Measurements from ENCODE around the gene RPL38. TPM values are rescaled to one million over a fixed set of nuclear protein-coding genes. Genes with fewer than 3 reads are reported as not detected.

Gene RPL38
- total and polyA plus RNA-seq, 4 donors = 1,051 to 1,608 (median 1,150) TPM

- no peak overlapping the region for H3K27ac ChIP-seq (ENCODE audit: low read depth, low read length)
- peaks cover 26% of the 10 kb centered on the region for H3K36me3 ChIP-seq (ENCODE audit: control insufficient read depth, insufficient read depth, low read length)
- peak overlapping the region; percentile 93 for H3K4me3 ChIP-seq (ENCODE audit: low read depth, low read length)
- H3K4me1 ChIP-seq (ENCODE audit: control insufficient read depth, insufficient read depth, low read length) = peaks cover 64% of the 10 kb centered on the region
- no peak for DNase-seq (ENCODE audit: low read depth in 4 of 6, low spot score in 6 of 6)
- WGBS (ENCODE audit: insufficient coverage) = 20% methylated on average over 14 of the region's 15 CpGs
- peaks cover 2% of the 10 kb centered on the region for H3K27me3 ChIP-seq (ENCODE audit: control insufficient read depth, insufficient read depth, low read length)
- H3K9me3 ChIP-seq (ENCODE audit: control insufficient read depth, insufficient read depth, low read length) = no peaks in the 10 kb centered on the region
Measured at GRCh38 chr17:74202938-74203337, 540 bp upstream of the RPL38 start.

GRCh38 chr17:74204474-74204873 lies 996 bp downstream of the RPL38 start:
- H3K27ac ChIP-seq (ENCODE audit: low read depth, low read length) = peak overlapping the region; percentile 86
- H3K36me3 ChIP-seq (ENCODE audit: control insufficient read depth, insufficient read depth, low read length) = peaks cover 36% of the 10 kb centered on the region
- peak overlapping the region; percentile 93 for H3K4me3 ChIP-seq (ENCODE audit: low read depth, low read length)
- no peaks in the 10 kb centered on the region for H3K9me3 ChIP-seq (ENCODE audit: control insufficient read depth, insufficient read depth, low read length)
- no peak for DNase-seq (ENCODE audit: low read depth in 4 of 6, low spot score in 6 of 6)
- H3K4me1 ChIP-seq (ENCODE audit: control insufficient read depth, insufficient read depth, low read length) = peaks cover 59% of the 10 kb centered on the region
- H3K27me3 ChIP-seq (ENCODE audit: control insufficient read depth, insufficient read depth, low read length) = peaks cover 2% of the 10 kb centered on the region
- 94% methylated on average over 4 of the region's 14 CpGs for WGBS (ENCODE audit: insufficient coverage)

- H3K36me3 ChIP-seq (ENCODE audit: control insufficient read depth, insufficient read depth, low read length) = peaks cover 42% of the 10 kb centered on the region
- no peaks in the 10 kb centered on the region for H3K9me3 ChIP-seq (ENCODE audit: control insufficient read depth, insufficient read depth, low read length)
- 91% methylated on average over 3 of the region's 3 CpGs for WGBS (ENCODE audit: insufficient coverage)
- peaks cover 57% of the 10 kb centered on the region for H3K4me1 ChIP-seq (ENCODE audit: control insufficient read depth, insufficient read depth, low read length)
- H3K4me3 ChIP-seq (ENCODE audit: low read depth, low read length) = no peak overlapping the region
- H3K27me3 ChIP-seq (ENCODE audit: control insufficient read depth, insufficient read depth, low read length) = peaks cover 2% of the 10 kb centered on the region
- no peak overlapping the region for H3K27ac ChIP-seq (ENCODE audit: low read depth, low read length)
- DNase-seq (ENCODE audit: low read depth in 4 of 6, low spot score in 6 of 6) = no peak
Measured at GRCh38 chr17:74205274-74205673, 1.8 kb downstream of the RPL38 start.

GRCh38 chr17:74206332-74206818 lies 2.9 kb downstream of the RPL38 start:
- Histone ChIP-seq H3K4me1 (ENCODE audit: control insufficient read depth, insufficient read depth, low read length) (peaks cover 57% of the 10 kb centered on the region), H3K4me3 (ENCODE audit: low read depth, low read length) (no peak overlapping the region), H3K27me3 (ENCODE audit: control insufficient read depth, insufficient read depth, low read length) (no peaks in the 10 kb centered on the region), H3K27ac (ENCODE audit: low read depth, low read length) (no peak overlapping the region), H3K9me3 (ENCODE audit: control insufficient read depth, insufficient read depth, low read length) (no peaks in the 10 kb centered on the region), H3K36me3 (ENCODE audit: control insufficient read depth, insufficient read depth, low read length) (peaks cover 53% of the 10 kb centered on the region)
- WGBS (ENCODE audit: insufficient coverage) = 62% methylated on average over 3 of the region's 5 CpGs
- no peak for DNase-seq (ENCODE audit: low read depth in 4 of 6, low spot score in 6 of 6)

- peak overlapping the region; percentile 76 for H3K4me3 ChIP-seq (ENCODE audit: low read depth, low read length)
- 27% methylated on average over 15 of the region's 18 CpGs for WGBS (ENCODE audit: insufficient coverage)
- H3K36me3 ChIP-seq (ENCODE audit: control insufficient read depth, insufficient read depth, low read length) = peaks cover 64% of the 10 kb centered on the region
- H3K9me3 ChIP-seq (ENCODE audit: control insufficient read depth, insufficient read depth, low read length) = no peaks in the 10 kb centered on the region
- peaks cover 69% of the 10 kb centered on the region for H3K4me1 ChIP-seq (ENCODE audit: control insufficient read depth, insufficient read depth, low read length)
- peaks cover 8% of the 10 kb centered on the region for H3K27me3 ChIP-seq (ENCODE audit: control insufficient read depth, insufficient read depth, low read length)
- DNase-seq (ENCODE audit: low read depth in 4 of 6, low spot score in 6 of 6) = peak in 4 of 6 donors; percentile 73 to 90 (median 79)
- H3K27ac ChIP-seq (ENCODE audit: low read depth, low read length) = peak overlapping the region; percentile 95
Measured at GRCh38 chr17:74210191-74211140, 7.0 kb downstream of the RPL38 start.

- H3K27ac ChIP-seq (ENCODE audit: low read depth, low read length) = peak overlapping the region; percentile 95
- peak overlapping the region; percentile 76 for H3K4me3 ChIP-seq (ENCODE audit: low read depth, low read length)
- WGBS (ENCODE audit: insufficient coverage) = 28% methylated on average over 14 of the region's 14 CpGs
Measured at GRCh38 chr17:74211141-74211911, 7.8 kb downstream of the RPL38 start.

GRCh38 chr17:74211912-74212208 lies 8.4 kb downstream of the RPL38 start:
- Histone ChIP-seq H3K27me3 (ENCODE audit: control insufficient read depth, insufficient read depth, low read length) (peaks cover 8% of the 10 kb centered on the region), H3K36me3 (ENCODE audit: control insufficient read depth, insufficient read depth, low read length) (peaks cover 56% of the 10 kb centered on the region), H3K4me1 (ENCODE audit: control insufficient read depth, insufficient read depth, low read length) (peaks cover 72% of the 10 kb centered on the region), H3K4me3 (ENCODE audit: low read depth, low read length) (peak overlapping the region; percentile 76), H3K9me3 (ENCODE audit: control insufficient read depth, insufficient read depth, low read length) (no peaks in the 10 kb centered on the region), H3K27ac (ENCODE audit: low read depth, low read length) (peak overlapping the region; percentile 95)
- DNase-seq (ENCODE audit: low read depth in 4 of 6, low spot score in 6 of 6) = no peak
- WGBS (ENCODE audit: insufficient coverage) = 48% methylated on average over 8 of the region's 8 CpGs

More at GRCh38 chr17:74211141-74211911, 7.8 kb downstream of the RPL38 start:
- Histone ChIP-seq H3K27me3 (ENCODE audit: control insufficient read depth, insufficient read depth, low read length) (peaks cover 8% of the 10 kb centered on the region), H3K4me1 (ENCODE audit: control insufficient read depth, insufficient read depth, low read length) (peaks cover 69% of the 10 kb centered on the region), H3K36me3 (ENCODE audit: control insufficient read depth, insufficient read depth, low read length) (peaks cover 58% of the 10 kb centered on the region), H3K9me3 (ENCODE audit: control insufficient read depth, insufficient read depth, low read length) (no peaks in the 10 kb centered on the region)
- DNase-seq (ENCODE audit: low read depth in 4 of 6, low spot score in 6 of 6) = peak in 1 of 6 donors; percentile 30

GRCh38 chr17:74212209-74212912 lies 8.9 kb downstream of the RPL38 start:
- peak in 1 of 6 donors; percentile 39 for DNase-seq (ENCODE audit: low read depth in 4 of 6, low spot score in 6 of 6)
- Histone ChIP-seq H3K4me3 (ENCODE audit: low read depth, low read length) (peak overlapping the region; percentile 76), H3K27me3 (ENCODE audit: control insufficient read depth, insufficient read depth, low read length) (peaks cover 8% of the 10 kb centered on the region), H3K9me3 (ENCODE audit: control insufficient read depth, insufficient read depth, low read length) (no peaks in the 10 kb centered on the region), H3K36me3 (ENCODE audit: control insufficient read depth, insufficient read depth, low read length) (peaks cover 51% of the 10 kb centered on the region), H3K4me1 (ENCODE audit: control insufficient read depth, insufficient read depth, low read length) (peaks cover 75% of the 10 kb centered on the region), H3K27ac (ENCODE audit: low read depth, low read length) (peak overlapping the region; percentile 95)
- 14% methylated on average over 37 of the region's 48 CpGs for WGBS (ENCODE audit: insufficient coverage)

Data from spinal cord (tissue), 10 donors.